PC-9 (cell line): ENCODE measurements around the gene ATAD3C.

Experiments
- EZH2 ChIP-seq: fragments of 200-600 bp; sonication (generic); IDR thresholded peaks from 2 replicates; pipeline ENCODE4 v1.8.0; 2017; ENCODE audit warnings: antibody characterized with exemption, low read depth
- TF ChIP-seq, protein P1 (sequence below): fragments of 200-600 bp; sonication (generic); conservative IDR thresholded peaks from 2 replicates; pipeline ENCODE4 v1.6.1; 2017; ENCODE audit warnings: mixed run types, antibody characterized with exemption, mild to moderate bottlenecking, moderate library complexity

DNA sequence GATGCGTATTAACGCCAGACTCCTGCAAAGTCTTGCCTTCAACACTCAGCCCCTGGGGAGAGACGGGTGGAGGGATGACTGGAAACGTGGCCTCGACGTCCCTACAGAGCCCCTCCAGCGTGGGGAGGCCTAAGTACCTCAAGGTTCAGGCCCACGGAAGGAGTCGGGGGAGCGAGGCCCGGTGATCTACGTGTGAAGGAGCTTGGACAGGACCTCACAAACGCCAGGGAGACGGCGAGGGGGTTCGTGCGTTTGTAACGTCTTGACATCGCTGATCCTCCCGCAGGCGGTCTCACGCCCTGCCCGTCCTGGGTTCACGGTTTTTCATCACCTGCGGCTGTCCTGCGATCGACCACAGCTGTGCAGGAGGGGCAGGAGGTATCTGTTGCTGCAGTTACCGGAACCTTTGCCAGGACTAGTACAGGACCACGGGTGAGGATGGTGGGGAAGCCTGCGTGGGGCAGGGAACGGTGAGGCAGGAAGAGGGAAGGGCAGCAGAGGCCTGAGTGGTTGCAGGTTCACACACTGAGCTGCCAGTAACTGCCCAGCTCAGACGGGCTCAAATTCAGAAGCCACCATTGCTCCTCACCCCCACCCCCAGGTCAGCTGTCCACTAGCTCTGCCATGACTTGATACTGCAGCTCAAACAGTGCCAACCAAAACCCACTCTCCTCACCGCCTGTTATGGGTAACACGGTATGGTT lies 49.5 kb upstream of the ATAD3C start:
- TF ChIP-seq, protein P1, sequence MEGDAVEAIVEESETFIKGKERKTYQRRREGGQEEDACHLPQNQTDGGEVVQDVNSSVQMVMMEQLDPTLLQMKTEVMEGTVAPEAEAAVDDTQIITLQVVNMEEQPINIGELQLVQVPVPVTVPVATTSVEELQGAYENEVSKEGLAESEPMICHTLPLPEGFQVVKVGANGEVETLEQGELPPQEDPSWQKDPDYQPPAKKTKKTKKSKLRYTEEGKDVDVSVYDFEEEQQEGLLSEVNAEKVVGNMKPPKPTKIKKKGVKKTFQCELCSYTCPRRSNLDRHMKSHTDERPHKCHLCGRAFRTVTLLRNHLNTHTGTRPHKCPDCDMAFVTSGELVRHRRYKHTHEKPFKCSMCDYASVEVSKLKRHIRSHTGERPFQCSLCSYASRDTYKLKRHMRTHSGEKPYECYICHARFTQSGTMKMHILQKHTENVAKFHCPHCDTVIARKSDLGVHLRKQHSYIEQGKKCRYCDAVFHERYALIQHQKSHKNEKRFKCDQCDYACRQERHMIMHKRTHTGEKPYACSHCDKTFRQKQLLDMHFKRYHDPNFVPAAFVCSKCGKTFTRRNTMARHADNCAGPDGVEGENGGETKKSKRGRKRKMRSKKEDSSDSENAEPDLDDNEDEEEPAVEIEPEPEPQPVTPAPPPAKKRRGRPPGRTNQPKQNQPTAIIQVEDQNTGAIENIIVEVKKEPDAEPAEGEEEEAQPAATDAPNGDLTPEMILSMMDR = no peak
- TF ChIP-seq EZH2 = no peak
